Measurements from ENCODE around the gene RASGRP4.
"Not testable (repeated sequence)": the region's sequence is repeated elsewhere in the genome, so short reads cannot be mapped to it uniquely, and the experiment has no call there.

RASGRP4 gene

GRCh38 chr19:38449518-38449917 lies 23.5 kb upstream of the RASGRP4 start:
- intact Hi-C loops (cut with DNase I) = no loop called here

GRCh38 chr19:38448225-38448624 lies 22.2 kb upstream of the RASGRP4 start:
- peak in 1 of 10 donors; percentile 78 for DNase-seq
- intact Hi-C loops (cut with DNase I) = no loop called here

More at GRCh38 chr19:38449518-38449917, 23.5 kb upstream of the RASGRP4 start:
- no peak for DNase-seq

- intact Hi-C loops (cut with DNase I) = no loop called here
- peak in 1 of 10 donors; percentile 46 for DNase-seq
Measured at GRCh38 chr19:38445362-38445761, 19.3 kb upstream of the RASGRP4 start.

- intact Hi-C loops (cut with DNase I) = no loop called here
- peak in 1 of 10 donors; percentile 70 for DNase-seq
Measured at GRCh38 chr19:38444026-38444425, 18.0 kb upstream of the RASGRP4 start.

GRCh38 chr19:38443458-38443999 lies 17.5 kb upstream of the RASGRP4 start:
- peak in 1 of 10 donors; percentile 50 for DNase-seq
- intact Hi-C loops (cut with DNase I) = no loop called here

- no peak for DNase-seq
- intact Hi-C loops (cut with DNase I) = no loop called here
Measured at GRCh38 chr19:38442736-38443135, 16.7 kb upstream of the RASGRP4 start.

- intact Hi-C loops (cut with DNase I) = no loop called here
- DNase-seq = no peak
Measured at GRCh38 chr19:38441657-38442348, 15.8 kb upstream of the RASGRP4 start.

GRCh38 chr19:38440592-38440991 lies 14.6 kb upstream of the RASGRP4 start:
- intact Hi-C loops (cut with DNase I) = no loop called here
- no peak for DNase-seq

- DNase-seq = no peak
- intact Hi-C loops (cut with DNase I) = no loop called here
Measured at GRCh38 chr19:38437917-38438316, 11.9 kb upstream of the RASGRP4 start.

- DNase-seq = no peak
- intact Hi-C loops (cut with DNase I) = no loop called here
Measured at GRCh38 chr19:38437295-38437694, 11.3 kb upstream of the RASGRP4 start.

GRCh38 chr19:38434549-38435051 lies 8.6 kb upstream of the RASGRP4 start:
- intact Hi-C loops (cut with DNase I) = no loop called here
- DNase-seq = peak in 4 of 10 donors; percentile 12 to 80 (median 24)

GRCh38 chr19:38433268-38433733 lies 7.3 kb upstream of the RASGRP4 start, which contains the start of gene RYR1:
Gene RYR1, plus strand, starts transcription at chr19:38433691. Its CDS starts 139 bp downstream, at chr19:38433830.
- peak; percentile 30 to 95 (median 61) for DNase-seq
- intact Hi-C loops (cut with DNase I) = no loop called here

GRCh38 chr19:38430931-38431330 lies 4.9 kb upstream of the RASGRP4 start:
- intact Hi-C loops (cut with DNase I) = no loop called here
- no peak for DNase-seq

GRCh38 chr19:38429811-38430156 lies 3.8 kb upstream of the RASGRP4 start:
- DNase-seq = no peak

GRCh38 chr19:38429055-38429810 lies 3.2 kb upstream of the RASGRP4 start:
- intact Hi-C loops (cut with DNase I) = no loop called here

More at GRCh38 chr19:38429811-38430156, 3.8 kb upstream of the RASGRP4 start:
- intact Hi-C loops (cut with DNase I) = no loop called here

GRCh38 chr19:38427035-38427677 lies 1.1 kb upstream of the RASGRP4 start:
- DNase-seq; intact Hi-C loops (cut with DNase I): not testable (repeated sequence)

More at GRCh38 chr19:38429055-38429810, 3.2 kb upstream of the RASGRP4 start:
- no peak for DNase-seq

- intact Hi-C loops (cut with DNase I) = no loop called here
- no peak for DNase-seq
Measured at GRCh38 chr19:38425222-38425809, 703 bp downstream of the RASGRP4 start.

GRCh38 chr19:38424272-38424671 lies 1.7 kb downstream of the RASGRP4 start:
- intact Hi-C loops (cut with DNase I) = no loop called here

GRCh38 chr19:38422438-38422837 lies 3.6 kb downstream of the RASGRP4 start:
- intact Hi-C loops (cut with DNase I) = no loop called here
- DNase-seq = no peak

More at GRCh38 chr19:38424272-38424671, 1.7 kb downstream of the RASGRP4 start:
- DNase-seq = no peak

GRCh38 chr19:38421856-38422255 lies 4.2 kb downstream of the RASGRP4 start:
- DNase-seq = no peak
- intact Hi-C loops (cut with DNase I) = no loop called here
